ENCODE data around the gene TTLL10.
A peak's percentile ranks its signal among the peaks of the same experiment; 100 is the strongest.
"Not testable (repeated sequence)": the region's sequence is repeated elsewhere in the genome, so short reads cannot be mapped to it uniquely, and the experiment has no call there.

The TTLL10 gene

DNA sequence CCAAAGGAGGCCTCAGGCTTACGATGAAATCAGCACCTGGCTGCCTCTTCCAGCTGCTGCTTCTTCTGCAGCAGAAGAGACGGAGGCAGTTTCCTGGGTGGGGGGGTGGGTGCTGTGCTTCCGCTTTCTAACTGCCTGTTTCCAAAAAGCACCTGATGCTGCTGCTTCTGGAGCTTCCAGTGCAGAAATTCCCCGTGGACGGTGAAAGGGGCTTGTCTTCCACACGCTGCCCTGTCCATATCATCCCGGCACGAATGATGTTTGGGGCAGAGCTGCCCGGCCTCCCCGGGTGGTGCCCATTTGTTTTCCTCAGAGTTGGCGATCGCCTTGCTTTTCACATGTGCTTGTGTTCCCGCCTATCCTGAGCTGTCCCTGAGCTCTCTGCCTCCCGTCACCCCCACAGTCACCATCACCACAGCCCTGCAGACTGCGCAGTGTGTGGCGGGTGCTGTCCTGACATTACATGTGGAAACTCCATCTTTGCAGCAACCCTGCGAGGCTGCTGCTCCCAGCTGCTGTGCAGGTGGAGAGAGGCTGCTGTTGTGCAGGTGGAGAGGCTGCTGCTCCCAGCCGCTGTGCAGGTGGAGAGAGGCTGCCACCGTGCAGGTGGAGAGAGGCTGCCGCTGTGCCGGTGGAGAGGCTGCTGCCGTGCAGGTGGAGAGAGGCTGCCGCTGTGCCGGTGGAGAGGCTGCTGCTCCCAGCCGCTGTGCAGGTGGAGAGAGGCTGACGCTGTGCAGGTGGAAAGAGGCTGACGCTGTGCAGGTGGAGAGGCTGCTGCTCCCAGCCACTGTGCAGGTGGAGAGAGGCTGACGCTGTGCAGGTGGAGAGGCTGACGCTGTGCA, 1.8 kb downstream of the TTLL10 start:
- DNase-seq, result no peak

DNA sequence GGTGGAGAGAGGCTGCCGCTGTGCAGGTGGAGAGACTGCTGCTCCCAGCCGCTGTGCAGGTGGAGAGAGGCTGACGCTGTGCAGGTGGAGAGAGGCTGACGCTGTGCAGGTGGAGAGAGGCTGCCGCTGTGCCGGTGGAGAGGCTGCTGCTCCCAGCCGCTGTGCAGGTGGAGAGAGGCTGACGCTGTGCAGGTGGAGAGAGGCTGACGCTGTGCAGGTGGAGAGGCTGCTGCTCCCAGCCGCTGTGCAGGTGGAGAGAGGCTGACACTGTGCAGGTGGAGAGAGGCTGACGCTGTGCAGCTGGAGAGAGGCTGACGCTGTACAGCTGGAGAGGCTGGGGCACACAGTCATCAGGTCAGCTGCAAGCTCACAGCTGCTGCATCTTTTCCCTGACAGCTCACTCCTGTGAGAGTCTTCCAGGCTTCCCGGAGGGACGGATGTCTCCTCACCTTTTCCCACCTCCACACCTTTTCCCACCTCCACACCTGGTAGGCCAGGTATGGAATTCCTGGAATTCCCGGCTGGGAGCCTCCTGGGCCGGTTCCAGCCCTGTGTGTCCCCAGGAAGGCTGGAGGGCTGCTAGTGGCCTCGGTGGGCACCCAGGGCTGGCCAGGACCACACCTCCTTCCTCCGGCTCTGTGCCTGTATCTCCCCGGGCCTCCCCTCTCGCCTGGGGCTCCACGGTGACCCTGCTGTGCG, 2.5 kb downstream of the TTLL10 start:
- not testable (repeated sequence) for DNase-seq

DNA sequence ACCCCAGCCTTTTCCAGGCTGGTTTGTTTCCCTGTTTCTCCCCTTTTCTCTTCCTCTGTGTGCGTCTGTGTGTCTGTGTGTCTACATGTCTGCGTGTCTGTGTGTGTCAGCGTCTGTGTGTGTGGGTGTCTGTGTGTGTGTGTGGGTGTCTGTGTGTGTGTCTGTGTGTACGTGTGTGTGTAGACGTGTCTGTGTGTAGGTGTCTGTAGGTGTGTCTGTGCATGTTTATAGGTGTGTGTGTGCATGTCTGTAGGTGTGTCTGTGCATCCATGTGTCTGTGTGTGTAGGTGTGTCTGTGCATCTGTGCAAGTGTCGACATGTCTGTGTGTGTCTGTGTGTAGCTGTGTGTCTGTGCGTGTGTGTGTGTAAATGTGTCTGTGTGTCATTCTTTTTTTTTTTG, 3.3 kb downstream of the TTLL10 start:
- DNase-seq, result no peak

DNA sequence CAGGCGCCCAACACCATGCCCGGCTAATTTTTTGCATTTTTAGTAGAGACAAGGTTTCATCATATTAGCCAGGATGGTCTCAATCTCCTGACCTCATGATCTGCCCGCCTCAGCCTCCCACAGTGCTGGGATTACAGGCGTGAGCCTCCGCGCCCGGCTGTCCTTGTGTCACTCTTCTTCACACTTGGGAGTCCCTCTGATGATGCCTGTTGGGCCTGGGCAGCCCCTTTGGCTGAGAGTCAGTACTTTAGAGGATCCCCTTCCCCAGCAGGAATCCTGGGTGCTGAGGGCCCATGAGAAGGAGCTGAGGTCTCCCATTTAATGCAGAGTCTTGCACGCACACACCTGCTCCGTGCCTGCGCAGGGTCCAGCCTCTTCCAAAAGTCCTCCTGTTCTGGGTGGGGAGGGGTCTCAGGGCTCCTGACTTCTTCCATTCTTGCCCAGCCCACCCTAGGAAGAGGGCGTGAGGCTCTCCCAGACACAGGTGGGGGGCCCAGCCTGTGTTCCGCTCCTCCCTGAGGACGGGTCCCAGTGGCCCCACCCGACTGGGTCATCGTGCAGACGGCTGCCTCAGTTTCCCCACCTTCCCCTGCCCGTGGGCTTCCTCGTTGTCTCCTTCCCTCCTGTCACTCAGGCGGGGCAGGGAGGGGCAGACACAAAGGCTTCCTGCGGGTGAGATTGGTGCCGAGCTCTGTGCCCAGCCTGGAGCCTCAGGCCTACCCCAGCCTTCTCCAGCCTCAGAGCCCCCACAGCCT, 3.9 kb downstream of the TTLL10 start:
- no peak for DNase-seq

DNA sequence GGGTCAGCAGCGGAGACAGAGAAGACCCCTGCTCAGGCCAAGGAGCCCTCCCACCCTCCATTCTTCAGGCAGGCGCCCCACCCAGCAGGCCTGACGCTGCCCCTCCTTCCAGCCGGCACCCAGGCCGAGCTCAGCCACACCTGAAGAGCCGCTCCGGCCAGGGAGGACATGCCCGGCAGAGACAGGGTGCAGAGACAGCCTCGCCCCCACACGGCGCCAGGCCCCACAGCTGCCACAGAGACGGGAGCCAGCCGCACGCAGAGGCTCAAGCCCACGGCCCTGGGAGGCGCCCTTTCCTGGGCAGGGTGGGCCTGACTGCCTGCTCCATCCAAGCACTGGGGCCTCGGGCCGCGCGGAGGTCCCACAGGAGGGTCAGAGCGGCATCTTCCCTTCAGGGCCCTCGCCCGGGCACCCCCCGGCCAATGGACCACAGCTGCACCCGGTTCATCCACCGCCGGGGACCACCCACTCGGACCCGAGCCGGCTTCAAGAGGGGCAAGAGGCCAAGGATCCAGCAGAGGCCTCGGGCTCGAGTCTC, 5.2 kb downstream of the TTLL10 start:
- DNase-seq, result no peak

DNA sequence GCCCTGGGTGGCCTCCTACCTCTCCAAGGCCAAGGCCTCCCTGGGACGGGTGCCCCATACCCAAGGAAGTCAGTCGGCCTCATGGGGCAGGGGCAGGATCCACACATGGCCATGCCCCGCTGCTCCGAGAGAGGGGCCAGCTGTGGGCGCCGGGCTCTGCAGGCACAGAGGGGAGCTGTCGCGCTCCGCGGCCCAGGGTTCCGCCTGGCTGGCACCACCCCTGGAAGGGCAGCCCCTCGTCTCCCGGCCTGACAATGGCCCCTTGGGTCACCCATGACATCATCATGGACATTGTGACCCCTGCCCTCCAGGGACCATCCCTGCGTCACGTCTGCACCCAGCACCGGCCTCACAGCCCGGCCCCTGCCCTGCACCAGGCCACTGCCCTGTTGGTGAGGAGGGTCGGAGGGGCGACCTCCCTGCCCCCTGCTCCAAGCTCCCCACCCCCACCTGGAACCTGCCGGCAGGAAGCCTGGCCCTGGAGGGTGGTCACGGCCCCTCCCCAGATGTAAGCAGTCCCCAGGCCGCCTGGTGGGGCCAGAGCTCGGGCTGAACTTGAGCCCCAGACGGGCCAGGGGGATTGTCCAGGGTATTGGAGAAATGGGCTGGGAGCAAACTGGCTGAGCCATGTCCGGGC, 5.8 kb downstream of the TTLL10 start:
- no peak for DNase-seq

DNA sequence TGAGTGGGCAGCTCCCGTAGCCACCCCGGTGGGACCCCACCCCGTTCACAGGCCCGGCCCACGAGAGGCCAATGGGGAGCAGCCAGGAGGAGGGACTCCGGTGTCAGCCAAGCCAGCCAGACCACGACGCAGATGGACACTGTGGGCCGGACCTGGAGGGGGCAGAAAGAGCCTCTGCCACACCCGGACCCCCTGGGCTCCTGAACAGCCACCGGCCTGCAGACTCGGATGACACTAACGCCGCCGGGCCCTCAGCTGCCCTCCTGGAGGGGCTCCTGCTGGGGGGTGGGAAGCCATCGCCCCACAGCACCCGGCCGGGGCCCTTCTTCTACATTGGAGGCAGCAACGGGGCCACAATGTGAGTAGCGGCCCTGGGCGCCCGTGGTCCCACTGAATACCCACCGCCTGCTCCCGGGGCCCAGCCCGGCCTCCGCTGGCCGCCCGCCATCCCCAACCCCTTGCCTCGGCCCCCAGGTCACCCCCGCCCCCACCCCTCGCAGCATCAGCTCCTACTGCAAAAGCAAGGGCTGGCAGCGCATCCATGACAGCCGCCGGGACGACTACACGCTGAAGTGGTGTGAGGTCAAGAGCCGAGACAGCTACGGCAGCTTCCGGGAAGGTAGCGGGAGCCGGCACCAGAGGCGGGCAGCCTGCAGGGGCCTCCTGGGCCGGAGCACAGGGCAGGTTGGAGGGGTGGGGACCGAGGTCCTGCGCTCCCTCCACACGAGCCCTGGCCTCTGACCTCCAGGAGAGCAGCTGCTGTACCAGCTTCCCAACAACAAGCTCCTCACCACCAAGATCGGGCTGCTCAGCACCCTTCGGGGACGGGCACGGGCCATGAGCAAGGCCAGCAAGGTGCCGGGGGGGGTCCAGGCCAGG, 6.5 kb downstream of the TTLL10 start:
- no peak for DNase-seq

DNA sequence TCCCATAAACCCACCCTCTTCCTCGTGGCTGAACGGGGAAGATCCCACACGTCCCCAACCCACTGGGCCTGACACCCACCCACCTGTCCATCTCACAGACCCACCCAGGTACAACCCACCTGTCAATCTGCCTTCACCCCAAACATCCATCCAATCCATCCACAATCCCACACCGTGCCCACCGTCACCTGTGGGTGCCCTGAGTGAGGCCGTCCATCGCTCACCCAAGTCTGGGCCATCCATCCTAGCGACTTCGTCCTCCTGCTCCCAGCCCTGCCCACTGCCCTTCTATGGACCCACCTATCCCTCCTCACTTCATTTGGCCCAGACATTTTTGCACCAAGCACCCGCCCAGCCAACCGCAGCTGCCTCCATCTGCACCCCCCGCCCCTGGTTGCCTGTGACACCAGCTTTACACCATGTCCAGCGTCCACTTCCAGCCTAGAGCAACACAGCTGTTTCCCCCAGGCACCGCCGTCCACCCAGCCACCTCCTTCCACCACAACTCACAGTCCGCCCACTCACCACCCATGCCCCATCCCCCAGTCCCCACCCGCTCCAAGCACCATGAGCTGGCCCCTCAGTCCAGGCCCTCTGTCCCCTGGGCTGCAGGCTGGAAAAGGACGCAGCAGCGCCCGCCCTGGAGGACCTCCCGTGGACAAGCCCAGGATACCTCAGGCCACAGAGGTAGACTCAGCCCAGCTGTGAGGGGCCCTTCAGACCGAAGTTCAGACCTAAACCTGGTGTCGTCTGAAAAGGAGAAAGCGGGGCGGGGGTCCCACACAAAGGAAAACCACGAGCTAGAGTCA, 7.7 kb downstream of the TTLL10 start:
- DNase-seq, result no peak

DNA sequence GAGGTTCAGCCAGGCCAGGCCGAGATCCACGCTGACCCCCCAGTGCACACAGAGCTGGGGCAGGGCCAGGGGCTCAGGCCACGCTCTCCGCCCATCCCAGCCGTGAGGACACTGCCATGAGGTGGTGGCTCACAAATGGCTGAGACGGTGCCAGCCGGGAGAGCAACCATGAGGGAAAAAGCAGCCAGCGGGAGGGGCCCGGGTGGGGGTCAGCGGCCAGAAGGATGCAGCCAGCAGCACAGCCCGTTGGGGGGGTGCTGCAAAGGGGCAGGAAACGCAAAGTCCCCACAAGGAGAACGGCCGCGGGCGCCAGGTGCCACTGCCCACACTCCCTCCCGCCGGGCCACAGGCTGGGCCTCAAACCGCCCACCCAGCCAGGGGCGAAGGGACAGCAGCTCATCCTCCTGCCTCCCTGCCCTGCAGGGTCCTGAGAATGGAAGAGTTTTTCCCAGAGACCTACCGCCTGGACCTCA, 8.3 kb downstream of the TTLL10 start:
- no peak for DNase-seq

DNA sequence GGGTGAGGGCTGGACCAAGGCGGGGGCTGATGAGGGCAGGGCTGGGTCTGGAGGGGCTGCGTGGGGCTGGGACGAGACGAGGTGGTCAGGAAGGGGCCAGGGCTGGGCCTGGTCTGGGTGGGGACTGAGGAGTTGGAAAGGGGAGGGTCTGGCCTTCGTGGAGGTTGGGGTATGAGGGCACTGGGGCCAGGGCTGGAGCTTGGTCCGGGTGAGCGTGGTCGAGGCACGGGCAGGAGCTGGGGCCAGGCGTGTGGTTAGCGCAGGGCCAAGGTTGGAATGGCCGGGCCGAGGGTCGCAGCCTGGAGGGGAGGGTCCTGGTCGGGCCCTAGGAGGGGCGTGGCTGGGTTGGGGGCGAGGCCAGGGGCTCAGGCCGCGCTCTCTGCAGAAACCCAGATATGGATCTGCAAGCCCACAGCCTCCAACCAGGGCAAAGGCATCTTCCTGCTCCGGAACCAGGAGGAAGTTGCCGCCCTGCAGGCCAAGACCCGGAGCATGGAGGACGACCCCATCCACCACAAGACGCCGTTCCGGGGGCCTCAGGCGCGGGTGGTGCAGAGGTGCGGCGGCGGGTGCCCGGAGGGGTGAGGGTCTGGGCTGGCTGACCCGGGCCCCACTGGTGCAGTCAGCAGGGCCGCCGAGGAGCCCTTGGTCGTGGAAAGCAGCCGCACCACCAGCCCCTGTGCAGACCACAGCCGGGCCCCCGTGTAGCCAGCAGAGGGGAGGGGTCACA, 9.0 kb downstream of the TTLL10 start:
- peak; percentile 34 for DNase-seq

DNA sequence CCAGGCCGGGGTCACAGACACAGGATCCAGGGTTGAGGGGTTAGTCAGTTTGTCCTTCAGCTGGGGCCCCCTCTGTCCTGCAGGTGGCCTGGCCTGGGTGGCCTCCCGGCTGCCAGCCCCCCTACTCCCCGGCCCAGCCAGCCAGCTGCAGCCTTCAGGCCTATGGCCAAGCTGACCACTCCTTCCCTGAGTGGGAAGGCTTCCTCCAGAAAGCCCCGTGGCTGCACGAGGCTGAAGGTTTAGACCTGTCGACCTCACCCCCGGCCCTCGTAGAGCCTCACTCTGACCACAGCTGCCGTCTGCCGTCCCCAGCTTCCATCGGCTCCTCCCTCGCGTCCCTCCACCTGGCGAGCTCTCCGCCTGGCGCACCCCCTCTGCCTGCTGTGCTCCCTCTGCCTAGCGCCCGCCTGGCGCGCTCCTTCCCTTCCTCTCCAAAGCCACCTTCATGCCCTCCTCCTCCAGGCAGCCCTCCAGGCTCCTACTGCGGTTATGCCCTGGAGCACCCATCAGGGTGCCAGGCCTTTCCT, 9.6 kb downstream of the TTLL10 start:
- no peak for DNase-seq

DNA sequence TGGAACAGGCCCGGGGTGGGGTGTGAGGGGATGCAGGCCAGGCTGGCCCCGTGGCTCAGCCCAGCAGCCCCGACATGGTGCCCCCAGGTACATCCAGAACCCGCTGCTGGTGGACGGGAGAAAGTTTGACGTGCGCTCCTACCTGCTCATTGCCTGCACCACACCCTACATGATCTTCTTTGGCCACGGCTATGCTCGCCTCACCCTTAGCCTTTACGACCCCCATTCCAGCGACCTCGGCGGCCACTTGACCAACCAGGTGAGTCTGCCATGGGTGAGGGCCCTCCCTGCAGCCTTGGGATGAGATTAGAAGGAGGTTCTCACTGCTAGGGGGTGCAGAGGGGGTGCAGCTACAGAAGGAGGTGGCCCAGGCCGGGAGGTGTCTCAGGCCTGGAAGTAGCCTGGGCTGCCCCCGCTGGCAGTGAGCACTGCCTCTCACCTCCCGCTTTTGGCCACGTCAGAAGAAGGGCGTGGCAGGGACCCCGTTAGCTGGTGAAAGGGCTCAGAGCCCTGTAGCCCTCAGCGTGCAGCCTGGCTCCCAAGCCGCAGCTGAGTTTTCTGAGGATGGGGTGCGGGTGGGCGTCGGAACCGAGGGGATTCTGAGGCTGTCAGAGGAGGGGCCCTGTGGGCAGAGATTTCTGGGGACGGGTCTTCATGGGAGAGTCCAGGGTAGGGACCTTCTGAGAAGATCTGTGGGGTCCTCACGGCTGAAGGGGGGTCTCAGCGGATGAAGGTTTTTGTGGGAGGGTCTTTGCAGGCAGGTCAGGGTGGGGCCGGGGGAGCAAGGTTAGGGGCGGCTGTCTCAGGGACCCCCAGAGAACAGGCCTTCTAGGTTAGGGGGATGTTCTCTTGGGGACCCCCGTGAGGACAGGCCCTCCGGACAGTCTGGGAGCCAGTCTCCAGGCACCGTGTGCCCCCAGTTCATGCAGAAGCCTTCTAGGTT, 10.4 kb downstream of the TTLL10 start:
- DNase-seq, result no peak

DNA sequence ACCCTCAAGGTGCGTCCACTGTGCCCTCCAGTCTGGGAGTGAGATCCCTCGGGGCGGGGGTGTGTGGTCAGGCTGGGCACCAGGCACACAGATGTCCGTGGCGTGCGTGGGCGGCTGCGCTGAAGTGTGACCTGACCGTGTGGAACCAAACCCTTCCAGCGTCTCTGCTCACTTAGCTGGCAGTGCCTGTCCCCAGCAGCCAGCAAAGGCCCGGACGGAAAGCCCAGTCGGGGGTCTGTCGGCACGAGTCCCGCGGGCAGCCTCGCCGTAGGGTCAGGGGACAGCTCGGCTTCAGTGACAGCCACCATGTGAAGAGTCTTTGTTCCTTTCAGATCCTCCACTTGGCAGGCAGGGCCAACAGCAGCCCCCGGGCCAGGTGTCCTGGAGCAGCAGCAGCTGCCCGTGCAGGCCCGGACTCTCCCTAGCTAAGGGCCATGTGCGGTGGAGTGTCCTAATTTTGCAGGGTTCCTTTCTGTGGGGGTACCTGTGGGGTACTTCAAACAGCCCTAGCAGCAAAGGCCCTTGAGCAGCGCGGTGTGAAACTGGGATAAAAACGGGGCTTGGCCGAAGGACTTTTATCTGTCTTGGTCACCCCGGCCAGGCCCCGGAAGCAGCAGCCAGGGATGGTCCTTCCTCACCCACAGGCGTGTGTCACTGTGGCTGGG, 11.6 kb downstream of the TTLL10 start:
- DNase-seq, result no peak

DNA sequence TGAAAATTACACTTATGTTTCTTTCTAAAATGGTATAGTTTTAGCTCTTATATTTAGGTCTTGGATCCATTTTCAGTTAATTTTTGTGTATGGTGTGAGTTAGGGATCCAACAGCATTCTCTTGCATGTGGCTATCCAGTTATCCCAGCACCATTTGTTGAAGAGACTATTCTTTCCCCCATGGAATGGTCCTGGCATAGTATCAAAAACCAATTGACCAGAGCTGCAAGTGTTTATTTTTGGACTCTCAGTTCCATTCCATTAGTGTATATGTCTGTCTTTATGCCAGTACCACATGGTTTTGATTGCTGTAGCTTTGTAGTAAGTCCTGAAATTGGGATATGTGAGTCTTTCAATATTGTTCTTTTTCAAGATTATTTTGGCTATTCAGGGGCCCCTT, 14.3 kb downstream of the TTLL10 start:
- no peak for DNase-seq

DNA sequence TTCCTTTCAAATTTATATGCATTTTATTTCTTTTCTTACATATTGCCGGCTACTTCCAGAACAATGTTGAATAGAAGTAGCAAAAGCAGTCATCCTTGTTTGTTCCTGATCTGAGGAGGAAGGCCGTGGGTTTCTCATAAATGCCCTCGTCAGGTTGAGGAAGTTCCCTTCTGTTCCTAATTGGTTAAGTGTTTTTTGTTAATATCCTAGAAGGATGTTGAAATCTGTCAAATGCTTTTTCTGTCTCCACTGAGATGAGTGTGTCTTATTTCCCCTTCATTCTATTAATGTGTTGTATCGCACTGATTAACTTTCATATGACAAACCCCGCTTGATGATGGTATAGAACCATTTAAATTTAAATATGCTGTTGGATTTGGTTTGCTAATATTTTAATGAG, 15.4 kb downstream of the TTLL10 start:
- no peak for DNase-seq

DNA sequence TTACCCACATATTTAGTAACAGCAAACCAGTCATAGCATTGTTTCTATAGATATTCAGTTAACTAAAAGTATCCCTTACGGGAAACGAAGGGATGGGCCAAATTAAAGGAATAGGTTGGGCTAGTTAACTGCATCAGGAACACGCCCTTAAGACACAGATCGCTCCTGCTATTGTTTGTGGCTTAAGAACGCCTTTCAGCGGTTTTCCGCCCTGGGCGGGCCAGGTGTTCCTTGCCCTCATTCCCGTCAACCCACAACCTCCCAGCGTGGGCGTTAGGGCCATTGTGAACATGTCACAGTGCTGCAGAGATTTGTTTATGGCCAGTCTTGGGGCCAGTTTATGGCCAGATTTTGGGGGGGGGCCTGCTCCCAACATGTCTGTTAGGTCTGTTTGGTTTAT, 18.1 kb downstream of the TTLL10 start:
- no peak for DNase-seq

DNA sequence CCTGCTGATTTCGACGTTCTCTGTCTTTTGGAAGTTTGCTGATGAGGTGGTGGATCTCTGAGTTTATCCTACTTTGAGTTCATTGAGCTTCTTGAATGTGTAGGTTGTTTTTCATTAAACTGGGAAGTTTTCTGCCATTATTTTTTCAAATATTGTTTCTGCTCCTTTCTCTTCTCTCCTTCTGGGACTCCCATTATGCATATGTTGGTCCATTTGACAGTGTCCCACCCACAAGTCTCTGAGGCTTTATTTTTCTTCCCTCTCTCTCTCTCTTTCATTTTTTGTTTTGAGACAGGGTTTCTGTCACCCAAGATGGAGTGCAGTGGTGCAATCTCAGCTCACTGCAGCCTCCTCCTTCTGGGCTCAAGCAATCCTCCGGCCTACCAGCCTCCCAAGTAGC, 21.0 kb downstream of the TTLL10 start:
- no peak for DNase-seq

DNA sequence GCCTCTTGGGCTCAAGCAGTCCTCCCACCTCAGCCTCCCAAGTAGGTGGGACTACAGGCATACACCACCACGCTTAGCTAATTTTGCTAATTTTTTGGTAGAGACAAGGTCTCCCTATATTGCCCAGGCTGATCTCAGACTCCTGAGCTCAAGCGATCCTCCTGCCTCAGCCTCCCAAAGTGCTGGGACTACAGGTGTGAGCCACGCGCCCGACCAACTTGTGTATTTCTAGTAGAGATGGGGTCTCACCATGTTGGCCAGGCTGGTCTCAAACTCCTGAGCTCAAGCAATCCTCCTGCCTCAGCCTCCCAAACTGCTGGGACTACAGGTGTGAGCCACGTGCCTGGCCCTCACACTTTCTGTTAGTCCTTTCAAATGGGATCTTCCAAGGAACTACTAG, 22.0 kb downstream of the TTLL10 start:
- DNase-seq, result not testable (repeated sequence)
